Heart left ventricle (tissue), 13 donors: ENCODE results near the gene PPFIBP1.
A peak's percentile ranks its signal among the peaks of the same experiment; 100 is the strongest.

Experiments
- CTCF ChIP-seq, 12 donors: fragments of 200-600 bp; sonication (generic) in 4 of 12; IDR thresholded peaks; one replicate each; pipeline versions ENCODE4 v1.5.0 to v1.8.0; 2018 to 2022; ENCODE audit warnings: antibody characterized with exemption in 12 of 12, mild to moderate bottlenecking in 5 of 12
- POLR2A ChIP-seq, 2 donors: fragments of 450-650 bp; IDR thresholded peaks; one replicate each; pipeline ENCODE4 v1.6.1; 2017; ENCODE audit warnings: antibody characterized with exemption in 2 of 2, mild to moderate bottlenecking in 2 of 2, moderate library complexity in 2 of 2
- donor health status: ischemic (EF 13 %, LVEDD 7.1; RV severe dilation, severe dysfunction).
- donor health status: DM: no; HTN: yes; CAD: no.
- donor health status: DM: no; HTN: no; CAD: no.
- donor health status: ischemic (EF 25% LVEDD 6.9; RV normal size, moderate dysfunction).
- donor health status: ischemic (EF 25% LVEDD 5.7; RV mildly dilated, moderate dysfunction).
- donor health status: ischemic (EF 35%, LVEDD 5.7; RV mildly dilated, moderate dysfunction).
- donor health status: nonischemic (EF 11% LVEDD 7.7; RV severe dilation, severe dysfunction).
- donor health status: DM: yes; HTN: yes; CAD: no.
- donor health status: PGD.
- donor health status: ischemic (EF 29% LVEDD 5.4; RV normal size, mild dysfunction).
- donor health status: nonischemic (EF 23%, LVEDD 6.1; RV moderate dilation, normal function).

GRCh38 chr12:27635349-27635972 lies 111.5 kb downstream of the PPFIBP1 start:
- TF ChIP-seq POLR2A (IDR thresholded peaks at IDR 0.05): no peak
- TF ChIP-seq CTCF (IDR thresholded peaks at IDR 0.05): peak; percentile 44 to 77 (median 64)
